ENCODE data around the gene PRSS38.

DNA sequence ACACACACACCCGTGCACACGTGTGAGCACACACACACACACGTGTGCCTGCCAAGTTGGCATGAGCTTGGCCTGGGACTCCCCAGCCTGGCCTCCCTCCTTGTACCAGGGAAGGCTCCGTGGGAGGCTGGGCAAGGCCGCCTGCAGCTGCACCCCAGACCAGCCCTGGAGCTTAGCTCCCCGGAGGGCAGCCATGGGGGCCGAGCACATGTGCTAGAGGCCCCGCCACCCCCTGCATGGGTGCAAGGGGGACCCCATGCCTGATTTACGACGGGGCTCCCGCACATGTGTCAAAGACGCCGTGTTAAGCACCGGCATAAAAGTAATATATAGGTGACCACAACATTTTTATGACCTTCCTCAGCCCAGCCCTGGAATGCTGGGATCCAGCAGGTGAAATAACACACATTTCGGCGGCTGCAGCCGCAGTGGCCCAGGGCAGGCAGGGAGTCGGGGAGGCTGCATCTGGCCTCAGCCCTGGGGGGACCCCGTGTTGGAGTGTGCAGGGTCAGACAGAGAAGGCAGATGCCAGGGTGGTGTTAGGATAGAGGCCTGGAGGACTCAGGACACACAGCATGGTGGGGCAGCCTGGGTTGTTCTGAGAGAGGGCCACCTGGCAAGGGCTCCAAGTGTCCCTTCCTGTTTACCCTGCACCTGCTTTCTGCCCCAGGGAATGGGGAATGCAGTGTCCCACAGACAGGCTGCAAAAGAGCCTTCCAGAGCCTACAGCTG, 75.9 kb downstream of the PRSS38 start:
- TF ChIP-seq, protein P1, sequence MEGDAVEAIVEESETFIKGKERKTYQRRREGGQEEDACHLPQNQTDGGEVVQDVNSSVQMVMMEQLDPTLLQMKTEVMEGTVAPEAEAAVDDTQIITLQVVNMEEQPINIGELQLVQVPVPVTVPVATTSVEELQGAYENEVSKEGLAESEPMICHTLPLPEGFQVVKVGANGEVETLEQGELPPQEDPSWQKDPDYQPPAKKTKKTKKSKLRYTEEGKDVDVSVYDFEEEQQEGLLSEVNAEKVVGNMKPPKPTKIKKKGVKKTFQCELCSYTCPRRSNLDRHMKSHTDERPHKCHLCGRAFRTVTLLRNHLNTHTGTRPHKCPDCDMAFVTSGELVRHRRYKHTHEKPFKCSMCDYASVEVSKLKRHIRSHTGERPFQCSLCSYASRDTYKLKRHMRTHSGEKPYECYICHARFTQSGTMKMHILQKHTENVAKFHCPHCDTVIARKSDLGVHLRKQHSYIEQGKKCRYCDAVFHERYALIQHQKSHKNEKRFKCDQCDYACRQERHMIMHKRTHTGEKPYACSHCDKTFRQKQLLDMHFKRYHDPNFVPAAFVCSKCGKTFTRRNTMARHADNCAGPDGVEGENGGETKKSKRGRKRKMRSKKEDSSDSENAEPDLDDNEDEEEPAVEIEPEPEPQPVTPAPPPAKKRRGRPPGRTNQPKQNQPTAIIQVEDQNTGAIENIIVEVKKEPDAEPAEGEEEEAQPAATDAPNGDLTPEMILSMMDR (tag by site-specific recombination; IDR thresholded peaks at IDR 0.05) = no peak
- no peak for TF ChIP-seq RBAK (tag by site-specific recombination; IDR thresholded peaks at IDR 0.05)
- TF ChIP-seq, protein P2, sequence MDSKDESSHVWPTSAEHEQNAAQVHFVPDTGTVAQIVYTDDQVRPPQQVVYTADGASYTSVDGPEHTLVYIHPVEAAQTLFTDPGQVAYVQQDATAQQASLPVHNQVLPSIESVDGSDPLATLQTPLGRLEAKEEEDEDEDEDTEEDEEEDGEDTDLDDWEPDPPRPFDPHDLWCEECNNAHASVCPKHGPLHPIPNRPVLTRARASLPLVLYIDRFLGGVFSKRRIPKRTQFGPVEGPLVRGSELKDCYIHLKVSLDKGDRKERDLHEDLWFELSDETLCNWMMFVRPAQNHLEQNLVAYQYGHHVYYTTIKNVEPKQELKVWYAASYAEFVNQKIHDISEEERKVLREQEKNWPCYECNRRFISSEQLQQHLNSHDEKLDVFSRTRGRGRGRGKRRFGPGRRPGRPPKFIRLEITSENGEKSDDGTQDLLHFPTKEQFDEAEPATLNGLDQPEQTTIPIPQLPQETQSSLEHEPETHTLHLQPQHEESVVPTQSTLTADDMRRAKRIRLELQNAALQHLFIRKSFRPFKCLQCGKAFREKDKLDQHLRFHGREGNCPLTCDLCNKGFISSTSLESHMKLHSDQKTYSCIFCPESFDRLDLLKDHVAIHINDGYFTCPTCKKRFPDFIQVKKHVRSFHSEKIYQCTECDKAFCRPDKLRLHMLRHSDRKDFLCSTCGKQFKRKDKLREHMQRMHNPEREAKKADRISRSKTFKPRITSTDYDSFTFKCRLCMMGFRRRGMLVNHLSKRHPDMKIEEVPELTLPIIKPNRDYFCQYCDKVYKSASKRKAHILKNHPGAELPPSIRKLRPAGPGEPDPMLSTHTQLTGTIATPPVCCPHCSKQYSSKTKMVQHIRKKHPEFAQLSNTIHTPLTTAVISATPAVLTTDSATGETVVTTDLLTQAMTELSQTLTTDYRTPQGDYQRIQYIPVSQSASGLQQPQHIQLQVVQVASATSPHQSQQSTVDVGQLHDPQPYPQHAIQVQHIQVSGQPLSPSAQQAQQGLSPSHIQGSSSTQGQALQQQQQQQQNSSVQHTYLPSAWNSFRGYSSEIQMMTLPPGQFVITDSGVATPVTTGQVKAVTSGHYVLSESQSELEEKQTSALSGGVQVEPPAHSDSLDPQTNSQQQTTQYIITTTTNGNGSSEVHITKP (tag by site-specific recombination; IDR thresholded peaks at IDR 0.05) = no peak
- TF ChIP-seq, protein P3, sequence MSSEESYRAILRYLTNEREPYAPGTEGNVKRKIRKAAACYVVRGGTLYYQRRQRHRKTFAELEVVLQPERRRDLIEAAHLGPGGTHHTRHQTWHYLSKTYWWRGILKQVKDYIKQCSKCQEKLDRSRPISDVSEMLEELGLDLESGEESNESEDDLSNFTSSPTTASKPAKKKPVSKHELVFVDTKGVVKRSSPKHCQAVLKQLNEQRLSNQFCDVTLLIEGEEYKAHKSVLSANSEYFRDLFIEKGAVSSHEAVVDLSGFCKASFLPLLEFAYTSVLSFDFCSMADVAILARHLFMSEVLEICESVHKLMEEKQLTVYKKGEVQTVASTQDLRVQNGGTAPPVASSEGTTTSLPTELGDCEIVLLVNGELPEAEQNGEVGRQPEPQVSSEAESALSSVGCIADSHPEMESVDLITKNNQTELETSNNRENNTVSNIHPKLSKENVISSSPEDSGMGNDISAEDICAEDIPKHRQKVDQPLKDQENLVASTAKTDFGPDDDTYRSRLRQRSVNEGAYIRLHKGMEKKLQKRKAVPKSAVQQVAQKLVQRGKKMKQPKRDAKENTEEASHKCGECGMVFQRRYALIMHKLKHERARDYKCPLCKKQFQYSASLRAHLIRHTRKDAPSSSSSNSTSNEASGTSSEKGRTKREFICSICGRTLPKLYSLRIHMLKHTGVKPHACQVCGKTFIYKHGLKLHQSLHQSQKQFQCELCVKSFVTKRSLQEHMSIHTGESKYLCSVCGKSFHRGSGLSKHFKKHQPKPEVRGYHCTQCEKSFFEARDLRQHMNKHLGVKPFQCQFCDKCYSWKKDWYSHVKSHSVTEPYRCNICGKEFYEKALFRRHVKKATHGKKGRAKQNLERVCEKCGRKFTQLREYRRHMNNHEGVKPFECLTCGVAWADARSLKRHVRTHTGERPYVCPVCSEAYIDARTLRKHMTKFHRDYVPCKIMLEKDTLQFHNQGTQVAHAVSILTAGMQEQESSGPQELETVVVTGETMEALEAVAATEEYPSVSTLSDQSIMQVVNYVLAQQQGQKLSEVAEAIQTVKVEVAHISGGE (tag by site-specific recombination; conservative IDR thresholded peaks at IDR 0.05; ENCODE audit: low read depth) = no peak
- TF ChIP-seq ZNF341 (tag by site-specific recombination; IDR thresholded peaks at IDR 0.05; ENCODE audit: low read depth) = no peak
- TF ChIP-seq ZNF121 (tag by site-specific recombination; IDR thresholded peaks at IDR 0.05) = no peak
- no peak for TF ChIP-seq SP2 (tag by site-specific recombination; IDR thresholded peaks at IDR 0.05)
- TF ChIP-seq ZNF202 (tag by site-specific recombination; IDR thresholded peaks at IDR 0.05; ENCODE audit: borderline replicate concordance) = no peak
- TF ChIP-seq ZNF302 (tag by site-specific recombination; IDR thresholded peaks at IDR 0.05; ENCODE audit: low read depth) = no peak
